Glutamatergic neuron (in vitro differentiated cells): ENCODE measurements around the gene TMUB2. TPM values are rescaled to one million over a fixed set of nuclear protein-coding genes. Genes with fewer than 3 reads are reported as not detected.

Source experiments
- DNase-seq: peaks from one replicate; pipeline ENCODE4 v3.0.0; 2022
- H3K27ac Mint-ChIP-seq: one replicate; pipeline ENCODE4 v1.8.0; 2020; ENCODE audit warnings: mild to moderate bottlenecking, mixed read lengths, inconsistent platforms; ENCODE audit not compliant: unreplicated experiment
- H3K27me3 Mint-ChIP-seq: one replicate; pipeline ENCODE4 v1.8.0; 2020; ENCODE audit warnings: mild to moderate bottlenecking, moderate library complexity, mixed read lengths, inconsistent platforms; ENCODE audit not compliant: unreplicated experiment
- H3K36me3 Mint-ChIP-seq: one replicate; pipeline ENCODE4 v1.8.0; 2020; ENCODE audit warnings: mild to moderate bottlenecking, mixed read lengths, inconsistent platforms; ENCODE audit not compliant: unreplicated experiment
- H3K4me1 Mint-ChIP-seq: one replicate; pipeline ENCODE4 v1.8.0; 2020; ENCODE audit warnings: mild to moderate bottlenecking, low read depth, mixed read lengths, inconsistent platforms; ENCODE audit not compliant: unreplicated experiment
- H3K4me3 Mint-ChIP-seq: one replicate; pipeline ENCODE4 v1.8.0; 2020; ENCODE audit warnings: mild to moderate bottlenecking, mixed read lengths, inconsistent platforms; ENCODE audit not compliant: unreplicated experiment
- H3K9me3 Mint-ChIP-seq: one replicate; pipeline ENCODE4 v1.8.0; 2020; ENCODE audit warnings: mild to moderate bottlenecking, moderate library complexity, mixed read lengths, inconsistent platforms; ENCODE audit not compliant: unreplicated experiment
- CTCF ChIP-seq: fragments of 200-600 bp; sonication (generic); IDR thresholded peaks from one replicate; pipeline ENCODE4 v1.5.0; 2021; ENCODE audit not compliant: partially characterized antibody, unreplicated experiment
- total RNA-seq: library from RNA; stranded (reverse); fragmentation: NEBNext Ultra II Directional; extraction: Animal tissue kit (Norgen Biotek cat#: 25700); gene quantifications from one replicate; pipeline ENCODE4 v1.2.1, GENCODE V29; 2021; ENCODE audit not compliant: unreplicated experiment

The TMUB2 gene
- total RNA-seq, 1 donor from 2014 or later = 52.1 TPM

GRCh38 chr17:44184212-44184810, 2.5 kb upstream of the TMUB2 start:
- no peak for TF ChIP-seq CTCF
- H3K27me3 Mint-ChIP-seq = peaks cover 12% of the 10 kb centered on the region
- no peak for DNase-seq
- H3K27ac Mint-ChIP-seq = no peak overlapping the region
- no peak overlapping the region for H3K4me3 Mint-ChIP-seq
- peaks cover 5% of the 10 kb centered on the region for H3K36me3 Mint-ChIP-seq
- H3K9me3 Mint-ChIP-seq = peaks cover 6% of the 10 kb centered on the region
- H3K4me1 Mint-ChIP-seq = peaks cover 10% of the 10 kb centered on the region

- no peak for DNase-seq
- H3K36me3 Mint-ChIP-seq = no peaks in the 10 kb centered on the region
- H3K4me3 Mint-ChIP-seq = peak overlapping the region; percentile 99
- TF ChIP-seq CTCF = no peak
- H3K9me3 Mint-ChIP-seq = peaks cover 6% of the 10 kb centered on the region
- peak overlapping the region; percentile 95 for H3K27ac Mint-ChIP-seq
- H3K4me1 Mint-ChIP-seq = peaks cover 10% of the 10 kb centered on the region
- peaks cover 15% of the 10 kb centered on the region for H3K27me3 Mint-ChIP-seq
Observed at GRCh38 chr17:44187131-44187899, 543 bp downstream of the TMUB2 start.

GRCh38 chr17:44188576-44189403, 2.0 kb downstream of the TMUB2 start:
- Mint-ChIP-seq H3K27me3 (peaks cover 15% of the 10 kb centered on the region), H3K4me1 (peaks cover 10% of the 10 kb centered on the region)
- no peak for TF ChIP-seq CTCF

GRCh38 chr17:44190481-44190880, 3.7 kb downstream of the TMUB2 start:
- DNase-seq = no peak
- Mint-ChIP-seq H3K9me3 (peaks cover 6% of the 10 kb centered on the region), H3K36me3 (no peaks in the 10 kb centered on the region), H3K4me3 (peak overlapping the region; percentile 28), H3K4me1 (peaks cover 7% of the 10 kb centered on the region), H3K27ac (no peak overlapping the region), H3K27me3 (peaks cover 14% of the 10 kb centered on the region)
- TF ChIP-seq CTCF = no peak

More at GRCh38 chr17:44188576-44189403, 2.0 kb downstream of the TMUB2 start:
- Mint-ChIP-seq H3K9me3 (peaks cover 6% of the 10 kb centered on the region), H3K27ac (no peak overlapping the region), H3K4me3 (peak overlapping the region; percentile 99), H3K36me3 (no peaks in the 10 kb centered on the region)
- no peak for DNase-seq
